ACC112 (cell line): ENCODE results near the gene CHST12.
"Not testable (repeated sequence)": the region's sequence is repeated elsewhere in the genome, so short reads cannot be mapped to it uniquely, and the experiment has no call there.

ENCODE experiments used
- H2AFZ ChIP-seq: fragments of 200-600 bp; sonication (generic); one replicate; pipeline ENCODE4 v1.6.0; 2017; ENCODE audit warnings: antibody characterized with exemption, low read length; ENCODE audit not compliant: unreplicated experiment
- H3K27ac ChIP-seq: fragments of 200-600 bp; sonication (generic); 2 replicates; pipeline ENCODE4 v1.5.1; 2014; ENCODE audit warnings: low read depth, mild to moderate bottlenecking, antibody characterized with exemption, low read length, moderate library complexity
- H3K27me3 ChIP-seq: fragments of 200-600 bp; sonication (generic); 2 replicates; pipeline ENCODE4 v1.6.1; 2014; ENCODE audit warnings: mild to moderate bottlenecking, antibody characterized with exemption, low read length, moderate library complexity, mixed read lengths; ENCODE audit not compliant: insufficient read depth
- H3K36me3 ChIP-seq: fragments of 200-600 bp; sonication (generic); 2 replicates; pipeline ENCODE4 v1.6.1; 2016; ENCODE audit warnings: mild to moderate bottlenecking, antibody characterized with exemption, low read length, moderate library complexity, mixed read lengths; ENCODE audit not compliant: insufficient read depth
- H3K4me1 ChIP-seq: fragments of 200-600 bp; sonication (generic); one replicate; pipeline ENCODE4 v1.6.1; 2016; ENCODE audit warnings: low read length, mixed read lengths; ENCODE audit not compliant: insufficient read depth, unreplicated experiment, control insufficient read depth
- H3K4me3 ChIP-seq: fragments of 200-600 bp; sonication (generic); 2 replicates; pipeline ENCODE4 v1.5.1; 2014; ENCODE audit warnings: mild to moderate bottlenecking, low read depth, low read length
- H3K79me2 ChIP-seq: fragments of 200-600 bp; sonication (generic); one replicate; pipeline ENCODE4 v1.6.0; 2016; ENCODE audit warnings: low read length; ENCODE audit not compliant: control insufficient read depth, unreplicated experiment, insufficient read depth

Gene CHST12

GRCh38 chr7:2405201-2405600, 1.8 kb downstream of the CHST12 start:
- Histone ChIP-seq H3K36me3 (no peaks in the 10 kb centered on the region), H3K4me1 (peaks cover 16% of the 10 kb centered on the region), H3K27ac (no peak overlapping the region), H2AFZ (no peak overlapping the region), H3K4me3 (no peak overlapping the region; the same call in 1 of the 2 replicates), H3K79me2 (peaks cover 18% of the 10 kb centered on the region), H3K27me3 (no peaks in the 10 kb centered on the region)

GRCh38 chr7:2405601-2406345, 2.4 kb downstream of the CHST12 start:
- H3K27me3 ChIP-seq: no peaks in the 10 kb centered on the region
- no peak overlapping the region for H3K4me3 ChIP-seq
- no peak overlapping the region for H3K27ac ChIP-seq
- H3K79me2 ChIP-seq: peaks cover 18% of the 10 kb centered on the region
- H2AFZ ChIP-seq: no peak overlapping the region
- peaks cover 14% of the 10 kb centered on the region for H3K4me1 ChIP-seq
- H3K36me3 ChIP-seq: no peaks in the 10 kb centered on the region

GRCh38 chr7:2409745-2410414, 6.5 kb downstream of the CHST12 start:
- Histone ChIP-seq H3K79me2 (peaks cover 8% of the 10 kb centered on the region), H3K36me3 (no peaks in the 10 kb centered on the region), H3K27ac (no peak overlapping the region), H2AFZ (no peak overlapping the region), H3K27me3 (no peaks in the 10 kb centered on the region), H3K4me1 (peaks cover 28% of the 10 kb centered on the region), H3K4me3 (no peak overlapping the region)

- H3K27me3 ChIP-seq: no peaks in the 10 kb centered on the region
- H3K79me2 ChIP-seq: peaks cover 3% of the 10 kb centered on the region
- no peak overlapping the region for H3K27ac ChIP-seq
- H3K4me3 ChIP-seq: no peak overlapping the region
- H2AFZ ChIP-seq: no peak overlapping the region
- H3K36me3 ChIP-seq: no peaks in the 10 kb centered on the region
- peaks cover 25% of the 10 kb centered on the region for H3K4me1 ChIP-seq
Measured at GRCh38 chr7:2411049-2411448, 7.6 kb downstream of the CHST12 start.

- Histone ChIP-seq H3K4me1 (peaks cover 25% of the 10 kb centered on the region), H3K27ac (0 out of 2 replicates have a peak overlapping the region, but pooled peaks have one; percentile 2), H3K27me3 (no peaks in the 10 kb centered on the region), H3K4me3 (peak overlapping the region; percentile 11; the same call in 1 of the 2 replicates), H3K79me2 (peaks cover 3% of the 10 kb centered on the region), H2AFZ (no peak overlapping the region), H3K36me3 (no peaks in the 10 kb centered on the region)
Measured at GRCh38 chr7:2411815-2412586, 8.6 kb downstream of the CHST12 start.

- H3K79me2 ChIP-seq: peaks cover 3% of the 10 kb centered on the region
- H3K4me1 ChIP-seq: peaks cover 25% of the 10 kb centered on the region
- H3K36me3 ChIP-seq: no peaks in the 10 kb centered on the region
- peak overlapping the region; percentile 11; the same call in 1 of the 2 replicates for H3K4me3 ChIP-seq
- H2AFZ ChIP-seq: no peak overlapping the region
- 0 out of 2 replicates have a peak overlapping the region, but pooled peaks have one; percentile 2 for H3K27ac ChIP-seq
- H3K27me3 ChIP-seq: no peaks in the 10 kb centered on the region
Measured at GRCh38 chr7:2412587-2413201, 9.3 kb downstream of the CHST12 start.

GRCh38 chr7:2416063-2416462, 12.7 kb downstream of the CHST12 start:
- no peak overlapping the region for H3K27ac ChIP-seq
- no peak overlapping the region for H2AFZ ChIP-seq
- H3K4me1 ChIP-seq: peaks cover 23% of the 10 kb centered on the region
- peaks cover 6% of the 10 kb centered on the region for H3K79me2 ChIP-seq
- H3K36me3 ChIP-seq: no peaks in the 10 kb centered on the region
- H3K27me3 ChIP-seq: no peaks in the 10 kb centered on the region
- H3K4me3 ChIP-seq: no peak overlapping the region

GRCh38 chr7:2416650-2417049, 13.2 kb downstream of the CHST12 start:
- no peak overlapping the region for H2AFZ ChIP-seq
- no peaks in the 10 kb centered on the region for H3K36me3 ChIP-seq
- H3K4me1 ChIP-seq: peaks cover 21% of the 10 kb centered on the region
- H3K4me3 ChIP-seq: no peak overlapping the region
- peaks cover 6% of the 10 kb centered on the region for H3K79me2 ChIP-seq
- no peak overlapping the region for H3K27ac ChIP-seq
- H3K27me3 ChIP-seq: no peaks in the 10 kb centered on the region

GRCh38 chr7:2417178-2417577, 13.8 kb downstream of the CHST12 start:
- H3K4me1 ChIP-seq: peaks cover 16% of the 10 kb centered on the region
- not testable (repeated sequence) for H2AFZ ChIP-seq, H3K36me3 ChIP-seq, H3K27ac ChIP-seq, H3K4me3 ChIP-seq, H3K27me3 ChIP-seq, H3K79me2 ChIP-seq

- H3K79me2 ChIP-seq: peaks cover 6% of the 10 kb centered on the region
- H3K27ac ChIP-seq: no peak overlapping the region
- H3K36me3 ChIP-seq: no peaks in the 10 kb centered on the region
- no peak overlapping the region for H3K4me3 ChIP-seq
- no peak overlapping the region for H2AFZ ChIP-seq
- no peaks in the 10 kb centered on the region for H3K27me3 ChIP-seq
- peaks cover 8% of the 10 kb centered on the region for H3K4me1 ChIP-seq
Measured at GRCh38 chr7:2417981-2418481, 14.6 kb downstream of the CHST12 start.
